T-helper 2 cell treated with Interferon-gamma antibody and Interleukin-4, amounts not matched to agents 100 ng/mL and 5 ng/mL, for 36 hours (primary cell): ENCODE measurements around the gene NDUFS1. TPM values are rescaled to one million over a fixed set of nuclear protein-coding genes. Genes with fewer than 3 reads are reported as not detected.
"Not testable (repeated sequence)": the region's sequence is repeated elsewhere in the genome, so short reads cannot be mapped to it uniquely, and the experiment has no call there.

Experiments
- intact Hi-C: fragments of 100-400 bp; cut with micrococcal nuclease; formaldehyde crosslinking; loops from one replicate; pipeline ENCODE4 v1.15.1; 2023
- total RNA-seq: library from RNA; stranded (reverse); gene quantifications from 2 replicates; pipeline ENCODE4 v1.2.3, GENCODE V29; 2022

The NDUFS1 gene
- total RNA-seq = 64.5 and 68.9 TPM in 2 replicates

DNA sequence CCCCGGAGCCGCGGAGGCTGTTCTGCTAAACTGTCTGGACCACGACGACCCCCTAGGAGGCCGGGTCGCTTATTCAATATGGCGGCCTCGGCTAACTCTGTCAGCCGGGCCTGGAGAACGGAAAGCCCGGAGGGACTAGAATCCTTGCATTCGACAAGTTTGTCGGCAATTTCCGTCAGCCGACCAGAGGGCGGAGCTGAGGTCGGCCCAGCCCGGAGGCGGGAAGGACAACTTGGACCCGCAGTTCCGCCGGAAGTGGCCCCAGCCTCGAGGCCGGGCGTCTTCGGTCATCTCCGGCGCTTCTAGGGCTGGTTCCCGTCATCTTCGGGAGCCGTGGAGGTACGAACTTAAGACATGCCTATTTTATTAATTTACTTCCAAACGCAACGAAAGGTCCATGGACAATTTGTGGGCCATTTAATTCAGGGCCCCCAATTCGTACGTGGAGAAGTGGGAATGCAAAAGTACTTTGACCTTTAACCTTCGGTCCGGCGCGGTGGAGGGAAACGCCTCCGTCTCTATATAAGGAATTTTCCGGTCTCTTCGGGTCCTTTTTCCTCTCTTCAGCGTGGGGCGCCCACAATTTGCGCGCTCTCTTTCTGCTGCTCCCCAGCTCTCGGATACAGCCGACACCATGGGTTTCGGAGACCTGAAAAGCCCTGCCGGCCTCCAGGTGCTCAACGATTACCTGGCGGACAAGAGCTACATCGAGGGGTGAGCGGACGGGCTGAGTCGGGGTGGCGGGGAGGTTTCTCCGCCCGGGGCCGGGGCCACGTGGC is at the start of gene NDUFS1, which contains the start of gene EEF1B2:
TSS of gene NDUFS1 (minus strand) at position 99 of the 779 bp plus-strand sequence. CDS start 5,766 bp downstream, outside the sequence.
TSS of gene EEF1B2 (plus strand) at position 550 of the 779 bp plus-strand sequence. CDS start at position 635, 85 bp downstream.
- intact Hi-C loops = loop anchor here (1.0 to 10.0 kb wide), 8 partner anchors 73 to 1553 kb away; partner anchors contain the start of genes CCNYL1, CREB1, FASTKD2 and INO80D

- intact Hi-C loops = no loop called here
These were observed 49.7 kb upstream of the NDUFS1 start for GRCh38 chr2:206208900-206209299.

GRCh38 chr2:206207316-206207715 is 48.1 kb upstream of the NDUFS1 start:
- intact Hi-C loops = not testable (repeated sequence)

DNA sequence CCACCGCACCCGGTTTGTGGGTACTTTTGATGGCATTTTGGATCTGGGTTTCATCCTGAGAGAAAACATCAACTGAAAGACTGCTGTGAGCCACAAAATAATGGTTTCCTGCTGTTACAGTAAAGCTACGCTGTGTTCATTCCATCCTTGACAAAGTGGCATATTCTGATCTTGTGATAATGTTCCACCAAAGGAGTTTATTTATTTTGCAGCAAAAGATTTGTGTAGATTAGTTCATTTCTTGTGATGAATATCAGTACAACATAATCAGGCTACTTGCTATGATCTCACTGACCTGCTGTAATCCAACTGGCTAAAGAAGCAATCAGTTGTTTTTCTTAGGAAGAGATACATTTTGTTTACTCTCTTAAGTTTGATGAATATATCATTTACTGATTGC is 45.5 kb upstream of the NDUFS1 start:
- intact Hi-C loops = no loop called here

- intact Hi-C loops = no loop called here
These were observed 44.1 kb upstream of the NDUFS1 start for GRCh38 chr2:206203331-206203730.

GRCh38 chr2:206202446-206202845 is 43.2 kb upstream of the NDUFS1 start:
- intact Hi-C loops = no loop called here

DNA sequence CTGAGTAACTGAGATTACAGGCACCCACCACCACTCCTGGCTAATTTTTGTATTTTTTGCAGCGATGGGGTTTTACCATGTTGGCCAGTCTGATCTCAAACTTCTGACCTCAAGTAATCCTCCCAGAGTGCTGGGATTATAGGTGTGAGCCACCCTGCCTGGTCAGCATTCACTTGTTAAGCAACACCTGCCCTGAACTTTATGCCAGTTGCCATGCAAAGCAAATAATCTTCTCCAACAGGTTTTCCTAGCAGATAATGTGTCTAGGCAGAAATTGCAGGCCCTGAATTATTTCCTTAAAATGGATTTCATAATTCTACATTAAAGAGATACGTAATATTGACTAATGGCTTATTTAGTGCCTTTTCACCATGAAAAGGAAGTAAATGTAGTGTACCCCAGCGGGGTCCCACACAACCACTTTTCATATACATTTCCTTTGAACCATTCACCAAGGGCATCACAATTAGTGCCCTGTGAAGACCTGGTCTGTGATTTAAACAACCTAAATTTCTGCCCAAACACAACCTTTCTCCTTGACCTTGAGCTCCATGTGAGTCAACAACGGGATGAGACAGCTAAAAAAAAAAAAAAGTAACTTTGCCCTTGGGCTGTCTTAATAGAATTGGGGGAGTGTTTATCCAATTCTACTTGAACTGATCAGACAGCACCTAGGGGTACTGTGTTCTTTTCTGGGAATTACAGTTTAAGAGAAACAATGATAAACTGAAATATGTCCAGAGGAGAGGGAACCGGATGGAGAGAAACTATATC is 42.0 kb upstream of the NDUFS1 start:
- intact Hi-C loops = no loop called here

GRCh38 chr2:206198677-206199076 is 39.4 kb upstream of the NDUFS1 start:
- intact Hi-C loops = no loop called here

- intact Hi-C loops = no loop called here
These were observed 34.6 kb upstream of the NDUFS1 start for GRCh38 chr2:206193671-206194357.

DNA sequence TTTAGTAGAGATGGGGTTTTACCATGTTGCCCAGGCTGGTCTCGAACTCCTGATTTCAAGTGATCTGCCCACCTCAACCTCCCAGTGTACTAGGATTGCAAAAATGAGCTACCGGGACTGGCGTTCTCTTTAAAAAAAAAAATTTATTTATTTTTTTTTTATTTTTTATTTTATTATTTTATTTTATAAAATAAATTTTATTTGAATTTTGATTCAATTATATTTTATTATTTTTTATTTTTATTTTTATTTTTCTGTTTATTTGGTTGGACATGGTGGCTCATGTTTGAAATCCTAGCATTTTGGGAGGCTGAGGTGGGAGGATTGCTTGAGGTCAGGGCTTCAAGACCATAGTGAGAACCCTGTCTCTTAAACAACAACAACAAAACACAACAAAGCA is 32.9 kb upstream of the NDUFS1 start:
- intact Hi-C loops = no loop called here

GRCh38 chr2:206190689-206191088 is 31.4 kb upstream of the NDUFS1 start:
- intact Hi-C loops = no loop called here

DNA sequence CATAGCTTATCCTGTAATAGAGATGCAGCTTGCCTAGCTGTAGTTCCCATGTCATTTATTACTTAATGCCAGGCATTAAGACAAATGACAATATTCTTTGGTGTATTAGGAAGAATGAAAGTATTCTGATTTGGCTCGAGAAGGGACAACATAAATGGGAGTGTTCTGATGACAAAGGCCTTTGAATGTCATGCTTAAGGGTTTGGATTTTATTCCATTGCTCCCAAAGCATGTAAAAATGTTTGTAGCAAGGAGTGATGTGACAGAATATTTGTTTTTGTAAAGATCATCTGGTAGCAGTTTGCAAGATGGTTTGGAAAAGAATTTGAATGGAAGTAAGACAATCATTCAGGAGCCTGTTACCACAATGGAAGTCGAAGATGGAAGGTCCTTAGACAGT is 30.9 kb upstream of the NDUFS1 start:
- intact Hi-C loops = no loop called here

- intact Hi-C loops = no loop called here
These were observed 30.4 kb upstream of the NDUFS1 start for GRCh38 chr2:206189691-206190090.

DNA sequence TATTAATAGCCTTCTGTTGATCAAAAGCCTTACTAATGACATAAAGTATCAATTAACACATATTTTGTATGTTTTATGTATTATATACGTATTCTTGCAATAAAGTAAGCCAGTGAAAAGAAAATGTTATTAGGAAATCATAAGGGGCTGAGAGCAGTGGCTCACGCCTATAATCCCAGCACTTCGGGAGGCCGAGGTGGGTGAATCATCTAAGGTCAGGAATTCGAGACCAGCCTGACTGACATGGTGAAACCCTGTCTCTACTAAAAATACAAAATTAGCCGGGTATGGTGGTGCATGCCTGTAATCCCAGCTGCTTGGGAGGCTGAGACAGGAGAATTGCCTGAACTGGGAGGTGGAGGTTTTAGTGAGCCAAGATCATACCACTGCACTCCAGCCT is 22.3 kb upstream of the NDUFS1 start:
- intact Hi-C loops = not testable (repeated sequence)

GRCh38 chr2:206176901-206177300 is 17.7 kb upstream of the NDUFS1 start:
- intact Hi-C loops = no loop called here

GRCh38 chr2:206176121-206176520 is 16.9 kb upstream of the NDUFS1 start:
- intact Hi-C loops = no loop called here

DNA sequence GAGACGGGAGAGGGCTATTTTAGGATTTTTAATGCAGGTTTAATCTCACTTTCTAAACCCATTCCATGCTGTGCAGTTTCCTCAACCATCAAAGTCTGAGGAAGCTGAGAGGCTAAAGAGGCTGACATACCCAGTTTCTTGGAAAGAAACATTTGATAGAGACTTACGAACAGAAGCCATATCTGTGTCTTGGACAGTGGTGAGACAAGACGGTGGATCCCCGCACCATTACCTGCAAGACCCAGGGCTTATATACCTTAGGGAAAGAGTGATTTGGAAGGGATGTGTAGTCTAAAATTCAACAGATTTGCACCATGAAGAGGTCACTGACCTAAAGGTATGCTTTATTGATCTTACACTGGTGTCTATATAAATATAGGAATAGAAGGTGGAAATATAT is 13.9 kb upstream of the NDUFS1 start:
- intact Hi-C loops = no loop called here

- intact Hi-C loops = not testable (repeated sequence)
These were observed 12.6 kb upstream of the NDUFS1 start for GRCh38 chr2:206171624-206172397.

- intact Hi-C loops = not testable (repeated sequence)
These were observed 9.0 kb upstream of the NDUFS1 start for GRCh38 chr2:206168230-206168629.

DNA sequence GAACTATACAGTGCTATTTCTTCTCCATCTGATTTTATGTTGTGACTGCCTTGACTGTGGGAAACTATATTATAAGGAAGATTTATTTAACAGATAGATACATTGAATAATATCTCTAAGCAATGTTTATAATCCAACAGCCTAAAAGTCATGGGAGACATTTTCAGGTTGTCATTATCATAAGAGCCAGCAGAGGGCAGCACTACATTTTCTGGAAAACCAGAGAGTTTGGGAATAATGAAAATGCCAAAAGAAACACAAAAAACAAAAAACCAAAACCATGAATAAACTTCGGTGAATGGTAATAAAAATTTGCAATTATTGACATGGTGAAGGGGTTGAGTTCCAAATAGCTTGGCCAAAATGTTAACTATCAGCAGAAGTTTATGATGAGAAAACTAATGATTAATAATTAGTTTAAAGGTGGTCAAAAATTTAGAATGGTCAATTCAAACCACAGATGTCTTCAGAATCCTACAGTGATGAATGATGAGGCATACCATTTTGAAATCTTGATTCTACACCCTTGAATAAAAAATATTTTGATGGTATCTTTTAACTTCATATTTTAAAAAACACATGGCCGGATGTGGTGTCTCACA is 5.1 kb upstream of the NDUFS1 start:
- intact Hi-C loops = no loop called here
